GM12891 (cell line): Measurements from ENCODE around the gene MBD3L2.
"Not testable (repeated sequence)": the region's sequence is repeated elsewhere in the genome, so short reads cannot be mapped to it uniquely, and the experiment has no call there.

ENCODE experiments used
- POLR2A ChIP-seq: IDR thresholded peaks from 2 replicates; pipeline ENCODE4 v1.6.1; 2011; ENCODE audit warnings: low read depth, low read length, control low read depth
- POLR2AphosphoS5 ChIP-seq: IDR thresholded peaks from 2 replicates; pipeline ENCODE4 v1.6.1; 2011; ENCODE audit warnings: low read depth, low read length, control low read depth
- SPI1 ChIP-seq: IDR thresholded peaks from 2 replicates; pipeline ENCODE4 v1.6.1; 2011; ENCODE audit warnings: low read depth, low read length, control low read depth

DNA sequence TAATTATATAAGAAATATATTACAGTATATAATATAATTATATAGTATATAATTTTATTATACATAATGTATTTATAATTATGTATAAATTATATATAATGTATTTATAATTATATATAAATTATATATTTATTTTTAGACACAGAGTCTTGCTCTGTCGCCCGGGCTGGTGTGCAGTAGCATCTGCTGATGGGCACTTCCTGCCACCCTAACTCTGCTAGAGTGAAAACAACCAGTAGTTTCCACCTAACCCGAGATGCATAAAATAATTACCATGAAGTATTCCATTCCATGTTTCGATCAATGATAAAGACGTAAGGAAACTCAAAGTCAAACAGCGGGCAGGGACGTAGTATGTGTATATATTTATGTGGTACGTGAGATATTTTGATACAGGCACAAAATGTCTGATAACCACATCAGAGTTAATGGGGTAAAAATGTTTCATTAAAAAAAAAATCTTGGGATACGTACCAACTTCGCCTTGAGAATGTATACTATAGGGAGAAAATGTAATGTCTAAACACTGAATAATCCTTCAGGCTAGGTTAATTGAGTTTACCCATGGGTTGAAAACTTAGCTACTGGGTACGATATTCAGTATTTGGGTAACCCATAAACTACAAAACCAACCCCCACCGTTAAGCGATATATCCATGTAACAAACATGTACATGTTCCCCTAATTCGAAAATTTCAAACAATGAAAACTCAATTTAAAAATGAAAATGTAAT is 5.7 kb downstream of the MBD3L2 start:
- TF ChIP-seq SPI1, POLR2A, POLR2AphosphoS5: not testable (repeated sequence)
